C4-2B (cell line): Measurements from ENCODE around the gene ACSM3.

Experiments used
- CTCF ChIP-seq: fragments of 450-650 bp; conservative IDR thresholded peaks from 2 replicates; pipeline ENCODE4 v1.5.1; 2017; ENCODE audit warnings: mild to moderate bottlenecking
- ZFX ChIP-seq: fragments of 450-650 bp; IDR thresholded peaks from 2 replicates; pipeline ENCODE4 v1.6.1; 2017

GRCh38 chr16:20806168-20807050 lies 42.6 kb downstream of the ACSM3 start, which contains the start of the genes ERI2 and REXO5:
- TF ChIP-seq CTCF (peak; percentile 58), ZFX (no peak; the same call in 1 of the 2 replicates)
